ENCODE results near the gene GATA2. TPM values are rescaled to one million over a fixed set of nuclear protein-coding genes. Genes with fewer than 3 reads are reported as not detected.

Gene GATA2
- total RNA-seq, 6 experiments from 2014 or later = 71.0 to 97.5 (median 79.6) TPM

DNA sequence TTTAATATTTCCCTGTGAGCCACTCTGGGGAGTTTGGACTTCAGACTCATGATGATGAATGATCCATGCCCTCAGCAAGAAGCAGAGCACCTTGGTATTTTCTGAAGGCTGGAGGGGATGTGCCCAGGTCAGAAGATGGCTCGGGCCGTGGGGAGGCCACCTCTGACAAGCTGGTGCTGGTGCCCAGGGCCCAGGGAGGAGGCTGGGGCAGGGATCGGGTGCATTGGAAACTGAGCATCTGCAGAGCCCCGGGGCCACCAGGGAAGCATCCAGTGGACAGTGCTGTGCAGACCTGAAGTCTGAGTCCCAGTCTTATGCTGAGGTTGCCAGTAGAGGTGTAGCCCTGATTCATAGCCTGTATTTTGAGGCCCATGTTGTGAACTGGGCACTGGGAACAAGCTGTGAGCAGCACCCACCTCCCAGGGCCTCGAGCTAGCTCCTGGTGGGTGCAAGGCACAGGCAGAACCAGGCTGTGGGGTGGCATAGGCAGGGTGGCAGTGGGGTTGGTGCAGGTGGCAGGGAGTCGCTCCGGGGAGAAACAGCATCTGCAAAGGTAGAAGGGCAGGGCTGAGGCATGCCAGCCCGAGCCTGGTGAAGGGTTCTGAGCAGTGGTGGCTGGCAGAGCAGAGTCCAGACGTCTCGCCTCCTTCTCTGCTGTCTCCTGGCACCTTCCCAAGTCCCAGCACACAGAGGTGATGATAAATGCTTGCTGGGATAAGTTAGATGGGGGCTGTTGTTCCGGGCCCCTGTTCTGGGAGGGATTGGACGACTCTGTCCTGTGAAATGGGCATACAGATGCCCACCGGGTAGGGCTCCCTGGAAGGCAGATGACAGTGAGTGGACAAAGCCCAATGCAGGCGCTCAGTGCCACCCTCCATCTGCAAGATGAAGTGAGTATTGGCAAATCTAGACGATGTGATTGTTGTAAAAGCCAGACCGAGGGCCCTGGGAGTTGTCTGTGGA is 36.9 kb downstream of the GATA2 start:
- no peaks in the 10 kb centered on the region; the same call in 1 of the 2 replicates for H3K36me3 Mint-ChIP-seq (ENCODE audit: low read depth)
- no peaks in the 10 kb centered on the region for H3K9me3 Mint-ChIP-seq
- H3K4me3 Mint-ChIP-seq = no peak overlapping the region

DNA sequence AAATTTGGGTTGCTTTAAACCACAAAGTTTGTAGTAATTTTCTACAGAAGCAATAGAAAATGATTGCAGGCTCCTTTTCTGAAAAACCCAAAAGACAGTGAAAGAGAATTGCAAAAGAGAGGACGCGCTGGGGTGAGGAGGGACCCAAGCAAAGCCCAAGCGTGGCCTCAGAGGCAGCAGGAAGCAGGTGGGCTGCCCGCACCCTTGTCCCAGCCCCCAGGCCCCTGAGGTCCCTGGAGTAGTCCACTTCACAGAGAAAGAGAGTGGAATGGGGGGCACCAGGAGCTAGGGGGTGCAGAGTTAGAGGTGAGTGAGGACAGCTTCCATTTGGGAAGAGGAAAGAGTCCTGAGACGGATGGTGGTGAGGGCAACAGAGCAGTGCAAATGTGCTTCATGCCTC is 37.9 kb downstream of the GATA2 start:
- no peak for DNase-seq
- Mint-ChIP-seq H3K36me3 (ENCODE audit: low read depth) (no peaks in the 10 kb centered on the region; the same call in 1 of the 2 replicates), H3K27ac (no peak overlapping the region), H3K27me3 (ENCODE audit: insufficient read depth) (peaks cover 59% of the 10 kb centered on the region), H3K4me3 (no peak overlapping the region), H3K9me3 (no peaks in the 10 kb centered on the region), H3K4me1 (ENCODE audit: low read depth) (no peaks in the 10 kb centered on the region)
- TF ChIP-seq, protein P1, sequence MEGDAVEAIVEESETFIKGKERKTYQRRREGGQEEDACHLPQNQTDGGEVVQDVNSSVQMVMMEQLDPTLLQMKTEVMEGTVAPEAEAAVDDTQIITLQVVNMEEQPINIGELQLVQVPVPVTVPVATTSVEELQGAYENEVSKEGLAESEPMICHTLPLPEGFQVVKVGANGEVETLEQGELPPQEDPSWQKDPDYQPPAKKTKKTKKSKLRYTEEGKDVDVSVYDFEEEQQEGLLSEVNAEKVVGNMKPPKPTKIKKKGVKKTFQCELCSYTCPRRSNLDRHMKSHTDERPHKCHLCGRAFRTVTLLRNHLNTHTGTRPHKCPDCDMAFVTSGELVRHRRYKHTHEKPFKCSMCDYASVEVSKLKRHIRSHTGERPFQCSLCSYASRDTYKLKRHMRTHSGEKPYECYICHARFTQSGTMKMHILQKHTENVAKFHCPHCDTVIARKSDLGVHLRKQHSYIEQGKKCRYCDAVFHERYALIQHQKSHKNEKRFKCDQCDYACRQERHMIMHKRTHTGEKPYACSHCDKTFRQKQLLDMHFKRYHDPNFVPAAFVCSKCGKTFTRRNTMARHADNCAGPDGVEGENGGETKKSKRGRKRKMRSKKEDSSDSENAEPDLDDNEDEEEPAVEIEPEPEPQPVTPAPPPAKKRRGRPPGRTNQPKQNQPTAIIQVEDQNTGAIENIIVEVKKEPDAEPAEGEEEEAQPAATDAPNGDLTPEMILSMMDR (IDR thresholded peaks at IDR 0.05) = no peak

More for the DNA sequence above, 36.9 kb downstream of the GATA2 start:
- DNase-seq = no peak
- H3K27me3 Mint-ChIP-seq (ENCODE audit: insufficient read depth) = peaks cover 56% of the 10 kb centered on the region
- H3K27ac Mint-ChIP-seq = no peak overlapping the region
- no peaks in the 10 kb centered on the region for H3K4me1 Mint-ChIP-seq (ENCODE audit: low read depth)
- TF ChIP-seq, protein P1 (IDR thresholded peaks at IDR 0.05) = no peak

DNA sequence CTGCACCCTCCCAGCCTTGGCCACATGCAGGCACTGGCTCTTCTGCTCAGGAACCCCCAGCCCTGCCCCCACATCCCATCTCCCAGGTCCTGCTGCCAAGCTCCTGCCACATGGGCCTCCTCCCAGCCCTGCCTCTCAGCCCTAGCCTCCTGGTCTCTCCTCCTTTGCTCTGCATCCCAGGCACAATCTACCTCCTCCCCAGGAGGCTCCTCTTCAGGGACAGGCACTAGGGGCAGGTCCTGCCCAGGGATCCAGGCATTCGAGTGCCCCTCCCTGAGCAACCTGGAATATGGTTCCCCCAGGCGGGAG is 38.7 kb downstream of the GATA2 start:
- DNase-seq = no peak
- Mint-ChIP-seq H3K4me3 (no peak overlapping the region), H3K36me3 (ENCODE audit: low read depth) (no peaks in the 10 kb centered on the region; the same call in 1 of the 2 replicates), H3K4me1 (ENCODE audit: low read depth) (no peaks in the 10 kb centered on the region), H3K27ac (no peak overlapping the region), H3K27me3 (ENCODE audit: insufficient read depth) (peaks cover 58% of the 10 kb centered on the region), H3K9me3 (no peaks in the 10 kb centered on the region)
- TF ChIP-seq, protein P1 (IDR thresholded peaks at IDR 0.05) = no peak

DNA sequence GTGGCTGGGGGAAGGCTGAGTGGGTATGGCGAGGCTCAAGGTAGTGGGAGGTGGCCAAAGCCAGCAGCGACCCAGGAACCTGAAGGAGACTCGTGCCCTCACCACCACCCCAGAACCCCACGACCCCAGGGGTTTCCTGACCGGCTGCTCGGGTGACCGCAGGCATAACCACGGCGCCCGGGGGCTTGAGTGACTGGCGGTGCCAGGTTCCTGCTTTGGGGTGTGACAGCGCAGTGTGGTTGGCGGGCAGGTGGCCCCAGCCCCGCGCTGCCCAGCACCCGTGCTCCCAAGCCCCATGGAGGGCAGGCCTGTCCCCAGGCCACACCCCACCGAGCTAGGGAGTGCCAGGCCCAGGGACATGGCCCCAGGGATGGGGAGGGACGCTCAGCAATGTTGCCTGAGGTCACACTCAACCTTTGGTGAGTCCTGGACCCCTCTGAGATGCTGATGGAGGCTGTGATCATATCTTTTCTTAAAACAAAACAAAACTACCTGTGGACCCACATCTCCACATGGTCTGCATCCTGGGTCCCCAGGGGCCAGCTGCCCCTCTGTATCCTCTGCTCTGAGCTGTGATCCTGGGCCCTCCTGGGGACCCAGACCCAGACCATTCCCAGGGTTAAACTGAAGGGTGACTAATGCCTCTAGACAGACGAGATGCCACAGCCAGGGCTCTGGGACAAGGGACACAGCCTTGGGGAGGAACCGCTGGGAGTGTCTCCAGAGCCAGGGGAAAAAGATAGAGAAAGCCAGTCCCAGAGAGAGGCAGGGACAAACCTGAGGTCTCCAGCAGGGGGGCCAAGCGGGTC is 39.3 kb downstream of the GATA2 start:
- Mint-ChIP-seq H3K4me1 (ENCODE audit: low read depth) (peaks cover 5% of the 10 kb centered on the region), H3K27ac (no peak overlapping the region), H3K4me3 (no peak overlapping the region), H3K9me3 (no peaks in the 10 kb centered on the region), H3K27me3 (ENCODE audit: insufficient read depth) (peaks cover 54% of the 10 kb centered on the region), H3K36me3 (ENCODE audit: low read depth) (no peaks in the 10 kb centered on the region; the same call in 1 of the 2 replicates)
- DNase-seq = no peak
- TF ChIP-seq, protein P1 (IDR thresholded peaks at IDR 0.05) = no peak

DNA sequence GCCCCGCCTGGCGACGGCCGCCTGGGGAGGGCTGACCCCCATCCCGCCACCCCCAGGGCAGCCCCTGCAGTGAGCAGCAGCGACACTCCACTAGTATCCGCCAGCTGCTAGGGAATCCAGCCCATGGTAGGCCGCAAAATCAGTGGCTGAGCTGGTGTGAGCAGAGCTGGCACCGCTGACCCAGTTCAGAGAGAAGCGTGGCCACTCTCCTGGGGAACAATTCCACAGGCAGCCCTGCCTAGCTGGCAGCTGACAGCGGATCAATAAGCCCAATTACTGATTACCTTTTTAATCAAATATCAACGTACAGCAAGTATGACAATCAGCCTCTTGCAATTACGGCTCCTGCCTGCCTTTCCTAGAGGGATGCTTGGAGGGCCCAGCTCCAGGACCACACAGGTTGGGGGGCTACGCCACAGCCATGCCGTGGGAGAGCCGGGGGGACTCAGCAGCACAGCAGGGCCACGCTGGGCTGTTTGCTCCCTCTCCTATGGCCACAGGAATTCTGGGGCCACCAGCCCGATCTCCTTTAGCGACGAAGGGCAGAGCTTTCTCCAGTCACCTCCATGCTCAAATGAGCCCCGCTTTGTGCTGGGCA is 40.2 kb downstream of the GATA2 start:
- Mint-ChIP-seq H3K9me3 (no peaks in the 10 kb centered on the region), H3K4me1 (ENCODE audit: low read depth) (peaks cover 10% of the 10 kb centered on the region), H3K27me3 (ENCODE audit: insufficient read depth) (peaks cover 55% of the 10 kb centered on the region), H3K36me3 (ENCODE audit: low read depth) (no peaks in the 10 kb centered on the region; the same call in 1 of the 2 replicates), H3K27ac (no peak overlapping the region), H3K4me3 (no peak overlapping the region)
- no peak for DNase-seq
- TF ChIP-seq, protein P1 (IDR thresholded peaks at IDR 0.05) = no peak
